Stimulated activated CD4-positive, alpha-beta T cell treated with anti-CD3 and anti-CD28 coated beads, Interleukin-1b, Interleukin-23, amount 100 ng/mL, for 48 hours (primary cell): ENCODE results near the gene SPTBN1.
"Not testable (repeated sequence)": the region's sequence is repeated elsewhere in the genome, so short reads cannot be mapped to it uniquely, and the experiment has no call there.

ENCODE experiments used
- DNase-seq: peaks from one replicate; pipeline ENCODE4 v3.0.0-alpha.2; 2020

Gene SPTBN1

DNA sequence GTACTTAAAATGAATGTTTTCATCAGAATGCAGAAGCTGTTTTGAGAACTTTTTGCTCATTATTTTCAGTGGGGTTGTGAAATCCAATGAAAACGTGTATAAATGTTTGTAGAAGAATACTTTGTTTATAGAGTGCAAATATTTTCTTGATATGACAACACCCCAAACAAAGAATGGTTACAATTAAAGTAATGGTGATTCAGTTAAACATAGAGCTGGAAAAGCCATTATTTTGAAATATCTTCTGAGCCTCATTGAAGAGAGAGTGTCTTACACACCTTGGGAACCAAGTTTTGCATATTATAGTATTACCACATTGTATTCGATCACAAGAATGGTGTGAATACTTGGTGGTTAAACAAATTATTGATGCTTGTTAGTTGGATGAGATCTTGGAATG is 48.7 kb downstream of the SPTBN1 start:
- no peak for DNase-seq

DNA sequence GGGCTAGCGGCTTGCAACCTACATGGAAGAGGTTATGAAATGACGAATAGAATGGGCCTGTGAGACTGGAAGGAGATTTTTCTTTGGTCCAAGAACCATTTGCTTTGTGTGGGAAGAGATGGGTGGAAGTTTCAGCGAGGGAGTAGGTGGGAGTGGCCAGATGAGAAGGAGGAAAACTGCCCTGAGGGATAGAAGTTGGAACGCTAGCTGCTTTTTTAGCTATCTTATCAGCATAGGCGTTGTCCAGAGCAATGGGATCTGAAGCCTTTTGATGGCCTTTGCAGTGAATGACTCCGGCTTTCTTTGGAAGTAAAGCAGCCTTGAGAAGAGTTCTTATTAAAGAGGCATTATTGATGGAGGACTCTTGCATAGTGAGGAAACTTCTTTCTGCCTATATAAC is 52.4 kb downstream of the SPTBN1 start:
- DNase-seq = no peak

DNA sequence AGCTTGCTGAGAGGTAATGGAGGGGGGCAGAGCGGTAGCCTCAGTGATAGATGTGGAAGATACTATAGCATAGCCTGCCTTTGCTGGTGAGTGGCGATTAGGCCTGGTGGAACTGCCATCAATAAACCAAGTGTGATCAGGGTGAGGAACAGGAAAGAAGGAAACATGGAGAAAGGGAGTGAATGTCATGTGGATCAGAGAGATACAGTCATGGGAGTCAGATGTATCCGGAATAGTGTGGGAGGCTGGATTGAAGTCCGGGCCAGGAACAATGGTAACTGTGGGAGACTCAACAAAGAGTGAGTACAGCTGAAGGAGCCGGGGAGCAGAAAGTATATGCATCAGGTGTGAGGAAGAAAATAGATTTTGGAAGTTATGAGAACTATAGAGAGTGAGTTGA is 52.9 kb downstream of the SPTBN1 start:
- not testable (repeated sequence) for DNase-seq

DNA sequence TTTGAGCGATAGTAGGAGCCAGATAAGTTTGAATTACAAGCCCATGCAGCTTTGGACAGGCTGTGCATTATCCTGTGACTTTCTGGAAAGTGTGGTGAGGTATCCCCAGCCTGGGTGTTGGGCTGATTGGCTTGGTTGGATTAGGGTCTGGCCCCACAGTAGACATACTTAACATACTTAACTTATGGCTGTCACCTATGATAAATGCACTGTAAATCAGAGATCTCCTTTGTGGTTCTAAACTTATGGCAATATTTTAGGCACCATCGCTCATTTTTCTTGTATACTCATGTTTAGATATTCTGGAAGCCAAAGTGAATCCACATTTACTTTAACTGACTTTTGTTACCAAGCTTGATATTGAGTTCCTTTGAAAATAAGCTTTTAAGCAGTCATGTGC is 54.8 kb downstream of the SPTBN1 start:
- no peak for DNase-seq

DNA sequence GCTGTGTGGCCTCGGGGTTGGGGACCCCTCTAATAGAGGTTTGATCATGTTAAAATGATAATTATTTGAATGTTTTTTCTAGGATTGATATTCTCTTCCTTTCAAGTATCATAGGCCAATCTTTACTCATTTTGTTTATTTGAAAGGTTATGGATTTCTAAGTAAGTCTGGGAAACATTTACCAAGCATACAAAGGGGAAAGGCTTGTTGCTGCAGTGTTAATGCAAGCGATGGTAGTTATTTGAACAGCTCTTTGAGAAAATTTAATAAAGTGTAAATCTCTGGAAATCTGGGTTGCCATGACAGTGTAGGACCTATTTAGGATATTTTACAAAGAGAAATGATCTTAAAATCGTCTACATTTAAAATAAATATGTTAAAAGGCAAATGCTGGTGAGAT is 56.1 kb downstream of the SPTBN1 start:
- no peak for DNase-seq

DNA sequence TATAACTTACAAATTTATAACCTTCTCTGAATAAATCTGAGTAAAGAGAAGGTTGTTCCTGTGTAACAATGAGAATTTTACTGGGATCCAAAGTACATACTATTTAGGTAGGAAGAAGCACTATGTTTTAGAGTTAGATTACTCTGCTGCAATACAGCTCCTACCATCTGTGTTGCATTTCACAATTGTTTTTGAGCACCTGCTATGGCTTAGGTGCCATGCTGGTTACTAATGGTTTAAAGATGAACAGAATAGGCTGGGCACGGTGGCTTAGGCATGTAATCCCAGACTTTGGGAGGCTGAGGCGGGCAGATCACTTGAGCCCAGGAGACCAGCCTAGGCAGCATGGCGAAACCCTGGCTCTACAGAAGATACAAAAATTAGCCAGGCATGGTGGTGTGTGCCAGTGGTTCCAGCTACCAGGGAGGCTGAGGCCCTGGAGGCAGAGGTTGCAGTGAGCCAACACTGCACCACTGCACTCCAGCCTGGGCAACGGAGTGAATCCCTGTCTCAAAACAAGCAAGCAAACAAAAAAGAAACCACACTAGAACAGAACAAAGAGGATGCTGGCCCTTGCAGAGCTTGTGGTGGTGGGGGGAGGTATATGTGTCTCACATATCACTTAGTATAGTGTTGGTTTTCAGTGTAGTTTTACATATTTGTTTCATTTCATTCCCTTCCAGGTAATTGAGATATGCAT is 56.7 kb downstream of the SPTBN1 start:
- DNase-seq = no peak

DNA sequence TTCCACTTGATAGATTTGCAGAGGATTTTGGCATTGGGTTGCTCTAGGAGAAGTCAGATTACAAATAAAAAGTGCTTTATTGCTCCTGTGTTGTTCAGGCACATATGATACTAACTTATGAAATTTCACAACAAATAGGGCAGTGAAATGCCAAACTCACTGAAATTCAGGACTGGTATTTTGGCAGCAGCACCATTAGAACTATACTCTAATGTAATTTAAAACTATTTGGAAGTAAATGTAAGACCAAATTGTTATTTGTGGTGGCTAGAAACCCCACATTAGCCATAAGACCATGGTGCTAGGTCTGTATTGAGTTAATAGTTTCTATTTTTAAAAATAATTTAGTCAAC is 57.2 kb downstream of the SPTBN1 start:
- DNase-seq = no peak

DNA sequence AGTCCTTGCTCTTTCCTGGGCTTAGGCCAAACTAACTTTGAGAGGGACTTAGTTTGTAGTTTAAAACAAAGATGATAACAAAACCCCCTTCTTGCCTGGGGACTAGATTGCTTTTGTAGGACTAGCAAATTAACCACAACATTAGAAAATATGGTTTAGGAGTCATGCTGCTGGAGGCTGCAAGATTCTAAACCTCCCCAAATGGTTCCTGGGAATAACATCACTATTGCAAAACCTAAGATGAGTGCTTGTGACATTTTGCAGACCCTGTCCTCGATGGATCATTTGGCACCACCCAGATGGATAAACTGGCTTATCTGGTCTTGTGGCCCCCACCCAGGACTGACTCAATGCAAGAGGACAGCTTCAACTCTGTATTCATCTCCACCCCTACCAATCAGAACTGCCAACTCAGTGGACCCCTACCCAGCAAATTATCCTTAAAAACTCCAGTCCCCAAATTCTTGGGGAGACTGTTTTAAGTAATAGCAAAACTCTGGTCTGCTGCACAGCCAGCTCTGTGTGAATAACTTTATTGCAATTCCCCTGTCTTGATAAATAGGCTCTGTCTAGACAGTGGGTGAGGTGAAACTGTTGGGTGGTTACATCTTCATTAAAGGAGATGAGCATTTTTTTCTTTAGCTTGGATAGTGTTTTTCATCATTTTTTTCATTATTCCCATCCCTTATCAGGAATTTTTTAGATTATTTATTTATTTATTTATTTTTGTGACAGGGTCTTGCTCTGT is 58.9 kb downstream of the SPTBN1 start:
- DNase-seq = no peak

DNA sequence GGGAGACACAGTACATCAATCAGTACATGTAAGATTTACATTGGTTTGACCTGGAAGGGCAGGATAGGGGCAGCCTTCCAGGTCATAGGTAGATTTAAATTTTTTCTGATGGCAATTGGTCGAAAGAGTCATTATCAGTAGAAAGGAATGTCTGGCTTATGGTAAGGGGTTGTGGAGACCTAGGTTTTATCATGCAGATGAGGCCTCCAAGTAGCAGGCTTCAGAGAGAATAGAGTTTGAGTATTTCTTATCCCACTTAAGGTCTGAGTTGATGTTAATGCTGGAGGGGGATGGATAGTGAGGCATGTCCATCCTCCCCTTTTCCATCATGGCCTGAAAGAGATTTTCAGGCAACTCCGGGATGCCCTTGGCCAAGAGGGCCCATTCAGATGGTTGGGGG is 60.7 kb downstream of the SPTBN1 start:
- DNase-seq = no peak

DNA sequence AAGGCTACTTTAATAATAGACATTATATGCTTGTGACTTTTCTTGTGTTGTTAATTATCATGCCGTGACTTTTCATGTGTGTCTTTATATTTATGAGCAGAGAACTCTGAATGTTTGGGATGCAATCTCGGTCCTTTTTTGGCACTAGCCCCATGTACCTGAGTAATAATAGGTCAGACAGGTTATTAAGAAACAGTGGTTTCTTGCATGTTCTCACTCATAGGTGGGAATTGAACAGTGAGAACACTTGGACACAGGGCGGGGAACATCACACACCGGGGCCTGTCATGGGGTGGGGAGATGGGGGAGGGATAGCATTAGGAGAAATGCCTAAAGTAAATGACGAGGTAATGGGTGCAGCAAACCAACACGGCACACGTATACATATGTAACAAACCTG is 61.9 kb downstream of the SPTBN1 start:
- not testable (repeated sequence) for DNase-seq

DNA sequence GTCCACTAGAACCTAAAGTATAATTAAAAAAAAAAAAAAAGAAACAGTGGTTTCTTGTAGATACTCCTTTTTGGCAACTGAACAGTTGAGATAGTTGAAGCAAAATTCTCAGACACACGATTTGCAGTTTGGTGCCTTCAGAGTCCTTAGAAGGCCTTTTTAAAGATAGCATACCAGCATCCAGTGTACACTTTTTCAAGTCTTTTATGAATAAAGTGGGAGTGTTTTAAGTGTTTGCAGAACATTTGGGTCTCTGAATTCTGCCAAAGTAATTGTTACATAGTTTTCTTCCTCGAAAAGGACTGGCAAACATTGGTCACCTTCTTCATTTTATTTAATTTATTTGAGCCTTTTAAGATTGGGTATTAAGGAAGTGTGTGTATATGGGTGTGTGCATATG is 62.3 kb downstream of the SPTBN1 start:
- DNase-seq = no peak

DNA sequence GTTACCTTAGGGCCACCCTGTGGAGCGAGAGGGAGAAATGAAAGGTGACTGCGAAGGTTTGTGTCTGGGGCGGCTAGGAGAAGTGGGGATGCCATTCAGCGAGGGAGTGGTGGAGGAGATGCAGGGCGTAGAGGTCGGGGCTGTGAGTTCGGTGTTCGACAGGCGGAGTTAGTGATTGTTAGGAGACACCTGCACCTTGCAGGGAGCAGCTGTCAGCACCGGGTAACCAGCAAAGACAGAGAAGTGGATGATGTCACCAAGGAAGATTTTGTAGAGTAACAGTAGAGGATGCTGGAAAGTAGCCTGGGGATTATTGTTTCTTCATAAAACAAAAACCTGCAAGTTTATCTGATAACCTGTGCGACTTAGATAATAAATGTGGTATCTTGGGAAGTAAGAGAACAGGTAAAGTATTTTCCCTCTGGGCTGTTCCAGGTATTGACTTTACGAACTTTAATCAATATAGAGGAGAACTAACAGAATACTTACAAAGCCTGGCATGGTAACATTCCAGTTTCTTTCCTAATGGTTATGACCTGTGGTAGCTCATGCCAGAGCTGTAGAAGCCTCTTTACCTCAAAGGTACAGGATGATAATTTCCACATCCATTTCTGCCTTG is 63.8 kb downstream of the SPTBN1 start:
- no peak for DNase-seq

DNA sequence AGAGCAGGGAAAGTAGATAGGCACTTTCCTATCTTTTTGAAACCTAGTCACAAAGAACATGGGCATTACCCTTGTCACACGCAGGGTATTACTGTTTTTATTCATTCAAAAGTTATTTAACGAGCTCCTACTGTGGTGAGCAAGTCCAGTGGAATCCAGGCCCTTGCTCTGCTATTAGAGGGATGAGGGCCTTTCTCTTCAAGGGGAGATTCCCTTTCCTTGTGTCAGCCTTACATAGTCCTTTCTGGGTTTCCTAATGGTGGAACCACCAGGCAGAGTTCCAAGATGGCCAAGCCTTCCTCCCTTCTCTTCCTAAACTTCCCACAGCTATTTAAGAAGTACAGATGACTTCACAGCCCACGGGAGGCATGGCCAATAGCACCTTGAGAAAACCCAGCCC is 64.6 kb downstream of the SPTBN1 start:
- DNase-seq = no peak

DNA sequence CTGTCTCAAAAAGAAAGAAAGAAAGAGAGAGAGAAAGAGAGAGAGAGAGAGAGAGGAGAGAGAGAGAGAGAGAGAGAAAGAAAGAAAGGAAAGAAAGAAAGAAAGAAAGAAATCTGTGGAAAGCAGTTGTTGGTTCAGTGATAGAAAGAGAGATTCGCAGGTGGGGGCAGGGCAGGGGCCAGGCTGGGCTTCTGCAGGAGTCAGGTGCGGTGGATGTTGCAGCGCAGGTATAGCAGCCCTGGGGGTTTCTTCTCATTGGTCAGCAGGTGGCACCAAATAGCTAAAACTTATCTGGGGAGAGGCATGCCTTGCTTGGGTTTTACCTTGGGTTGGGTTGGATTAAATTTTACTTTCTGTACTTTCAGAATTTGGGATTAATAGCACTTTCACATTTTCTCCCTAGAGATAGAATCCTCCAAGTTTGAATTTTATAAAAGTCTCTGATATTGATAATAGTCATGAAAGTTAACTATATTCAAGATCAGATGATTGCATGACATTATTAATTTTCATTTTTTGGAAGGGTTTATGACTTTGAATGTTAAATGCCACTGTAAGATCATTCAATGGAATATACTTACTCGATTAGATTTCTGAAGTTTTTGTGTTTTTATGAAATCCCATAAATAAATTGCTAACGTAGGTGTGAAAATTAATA is 66.6 kb downstream of the SPTBN1 start:
- DNase-seq = peak; percentile 50

DNA sequence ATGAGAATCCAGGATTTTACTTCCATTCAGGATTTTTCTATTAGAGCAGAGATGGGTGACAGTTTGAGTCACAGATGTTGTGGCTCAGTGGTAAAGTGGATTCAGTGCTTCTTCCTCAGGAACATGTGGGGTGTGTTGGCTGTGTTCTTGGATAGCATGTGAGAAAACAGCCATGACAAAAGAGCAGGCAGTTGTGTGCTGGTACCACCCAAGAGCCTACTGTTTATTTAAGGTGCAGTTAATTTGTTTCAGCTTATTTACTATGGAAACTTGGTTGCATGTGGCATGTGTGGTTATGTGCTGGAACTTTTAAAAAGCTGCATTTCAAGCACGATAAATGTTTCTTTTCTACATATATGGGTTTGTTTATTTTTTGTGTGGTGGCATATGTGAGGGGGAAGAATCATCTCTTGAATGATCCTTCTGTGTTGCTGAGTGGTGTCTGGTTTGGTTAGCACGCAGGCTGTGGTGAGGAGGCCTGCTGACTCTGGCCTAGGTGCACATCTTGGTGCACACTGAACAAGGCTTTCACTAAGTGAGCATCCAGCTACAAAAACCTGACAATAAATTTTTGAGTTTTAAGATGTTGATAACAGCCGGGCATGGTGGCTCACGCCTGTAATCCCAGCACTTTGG is 67.3 kb downstream of the SPTBN1 start:
- no peak for DNase-seq

DNA sequence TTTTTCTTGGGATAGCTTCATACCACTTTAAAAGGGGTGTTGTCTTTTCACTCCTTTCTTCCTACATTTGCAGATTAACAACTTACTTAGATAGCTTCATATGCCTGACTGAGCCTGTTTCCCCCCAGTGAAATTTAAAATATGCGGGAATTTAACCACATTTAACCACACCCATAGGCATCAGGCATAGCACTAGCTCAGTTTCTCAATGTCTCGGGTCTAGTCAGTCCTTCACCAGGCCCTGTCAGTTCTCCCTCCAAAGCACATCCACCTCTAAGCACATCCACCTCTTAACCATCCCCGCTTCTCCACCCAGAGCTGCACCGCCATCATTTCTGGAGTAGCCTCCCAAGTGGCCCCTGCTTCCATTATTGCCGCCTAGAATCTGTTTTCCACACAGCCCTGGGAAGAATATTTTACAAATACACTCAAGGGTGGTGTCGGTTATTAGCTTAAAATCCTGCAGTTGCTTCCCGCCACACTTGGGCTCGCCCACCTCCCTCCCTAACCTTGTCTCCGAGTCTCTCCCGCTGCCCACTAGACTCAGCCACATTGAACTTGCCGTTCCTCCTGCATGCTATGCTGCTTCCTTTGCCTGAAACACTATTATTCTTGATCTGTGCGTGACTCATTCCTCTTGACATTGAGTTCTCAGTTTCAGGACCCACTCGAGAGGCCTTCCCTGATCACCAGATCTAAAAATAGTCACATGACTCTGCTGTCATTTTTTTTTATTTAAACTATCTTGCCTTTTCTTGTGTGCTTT is 68.3 kb downstream of the SPTBN1 start:
- peak; percentile 34 for DNase-seq

DNA sequence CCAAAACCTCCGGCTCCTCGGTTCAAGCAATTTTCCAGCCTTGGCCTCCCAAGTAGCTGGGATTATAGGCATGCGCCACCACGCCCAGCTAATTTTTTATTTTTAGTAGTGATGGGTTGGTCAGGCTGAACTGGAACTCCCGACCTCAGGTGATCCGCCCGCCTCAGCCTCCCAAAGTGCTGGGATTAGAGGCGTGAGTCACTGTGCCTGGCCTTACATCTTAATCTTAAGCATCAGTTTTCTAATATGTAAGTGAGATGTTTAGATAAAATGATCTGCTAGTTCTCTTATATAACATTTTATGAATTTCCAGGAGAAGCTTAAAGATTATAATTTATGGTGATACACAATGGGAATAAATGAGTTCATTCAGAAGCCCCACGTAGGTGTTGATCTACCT is 69.2 kb downstream of the SPTBN1 start:
- no peak for DNase-seq

DNA sequence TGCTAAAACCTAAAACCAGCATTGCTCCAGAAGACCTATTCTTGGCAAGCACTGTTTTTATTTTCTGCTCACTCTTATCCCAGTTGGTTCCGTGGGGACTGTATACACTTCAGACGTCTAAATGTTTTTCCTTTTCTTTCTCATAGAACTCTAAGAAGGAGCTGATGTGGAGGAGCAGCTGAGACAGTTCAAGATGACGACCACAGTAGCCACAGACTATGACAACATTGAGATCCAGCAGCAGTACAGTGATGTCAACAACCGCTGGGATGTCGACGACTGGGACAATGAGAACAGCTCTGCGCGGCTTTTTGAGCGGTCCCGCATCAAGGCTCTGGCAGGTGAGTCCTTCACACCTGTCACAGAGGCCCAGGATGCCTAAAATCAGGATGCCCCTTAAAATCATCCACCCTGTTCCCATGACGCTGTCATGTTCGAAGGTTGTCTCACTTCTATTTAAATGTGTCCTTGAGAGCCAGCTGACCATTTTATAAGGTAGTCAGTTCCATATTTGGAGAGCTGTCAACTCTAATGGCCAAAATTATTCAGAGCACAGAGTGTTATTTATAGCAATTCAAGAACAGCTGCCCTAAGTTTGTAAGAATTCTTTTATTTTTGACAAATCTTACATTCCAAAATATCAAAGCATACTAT is 70.2 kb downstream of the SPTBN1 start:
- DNase-seq = no peak

DNA sequence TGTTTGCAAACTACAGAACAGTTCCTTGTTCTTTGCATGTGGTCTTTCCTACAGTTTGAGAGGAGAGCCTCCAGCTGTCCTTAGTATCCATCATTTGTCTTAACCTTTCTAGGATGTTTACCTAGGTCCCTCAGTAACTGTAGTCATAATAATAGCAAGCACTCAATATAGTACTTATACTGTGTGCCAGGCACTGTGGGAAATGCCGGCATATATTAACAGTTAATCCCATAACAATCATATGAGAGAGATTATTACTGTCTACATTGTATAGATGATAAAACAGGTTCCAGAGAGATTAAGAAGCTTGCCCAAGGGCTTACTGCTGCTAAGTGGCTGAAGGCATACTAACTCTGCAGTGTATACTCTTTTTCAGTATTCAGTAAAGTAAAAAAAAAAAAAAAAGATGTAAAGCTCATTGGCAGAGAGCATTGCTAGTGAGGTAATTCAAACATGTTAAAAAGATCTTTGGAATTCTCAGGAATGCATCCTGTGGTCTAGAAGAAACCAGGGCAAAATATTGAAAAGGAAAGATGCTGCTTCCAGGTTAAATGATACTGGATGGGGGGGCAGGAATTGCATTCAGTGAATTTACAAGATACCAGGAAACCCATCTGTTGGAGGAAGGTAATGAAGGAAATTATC is 72.3 kb downstream of the SPTBN1 start:
- no peak for DNase-seq

DNA sequence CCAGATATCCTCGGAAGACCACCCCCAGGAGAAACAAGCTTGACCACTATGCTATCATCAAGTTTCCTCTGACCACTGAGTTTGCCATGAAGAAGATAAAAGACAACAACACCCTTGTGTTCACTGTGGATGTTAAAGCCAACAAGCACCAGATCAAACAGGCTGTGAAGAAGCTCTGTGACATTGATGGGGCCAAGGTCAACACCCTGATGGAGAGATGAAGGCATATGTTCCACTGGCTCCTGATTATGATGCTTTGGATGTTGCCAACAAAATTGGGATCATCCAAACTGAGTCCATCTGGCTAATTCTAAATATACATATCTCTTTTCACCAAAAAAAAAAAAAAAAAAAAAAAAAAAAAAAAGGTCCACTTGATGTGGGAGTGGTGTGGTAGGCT is 73.4 kb downstream of the SPTBN1 start:
- not testable (repeated sequence) for DNase-seq

DNA sequence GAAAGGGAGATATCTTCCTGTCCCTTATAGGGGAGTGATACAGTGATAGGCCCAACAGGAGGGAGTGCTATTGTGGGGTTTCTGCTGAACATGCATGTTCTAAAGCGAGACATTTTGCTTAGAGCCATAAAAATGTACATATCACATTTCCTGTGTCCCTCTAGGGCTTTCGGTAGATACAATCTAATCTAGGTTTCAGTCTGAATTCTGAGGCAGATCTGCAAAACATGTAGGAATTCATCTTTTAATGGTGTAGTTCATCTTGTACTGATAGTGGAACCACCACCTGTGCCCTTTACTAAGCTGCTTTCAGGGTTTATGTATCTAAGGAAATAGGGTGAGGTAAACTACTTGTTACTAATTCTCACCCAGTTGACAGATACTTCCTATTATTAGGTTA is 73.8 kb downstream of the SPTBN1 start:
- DNase-seq = no peak

DNA sequence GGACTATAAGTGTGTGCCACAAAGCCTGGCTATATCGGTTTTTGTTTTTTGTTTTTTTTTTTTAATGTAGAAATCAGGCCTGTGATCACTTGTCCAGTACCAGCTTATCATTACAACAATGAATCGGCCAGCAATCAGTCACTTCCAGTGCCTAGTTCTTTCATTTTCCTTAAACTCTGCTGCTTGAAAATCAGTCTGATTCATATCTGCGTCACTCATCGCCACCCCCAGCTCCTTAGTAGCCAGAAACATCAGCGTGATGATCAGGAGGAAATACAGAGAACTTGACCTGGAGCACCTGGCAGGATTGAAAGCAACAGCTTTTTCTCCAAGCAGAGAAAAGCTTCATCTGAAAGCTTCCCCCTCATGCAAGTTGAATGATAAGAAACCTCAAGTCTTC is 75.4 kb downstream of the SPTBN1 start:
- no peak for DNase-seq
